ENCODE data around the gene MASP2. TPM values are rescaled to one million over a fixed set of nuclear protein-coding genes. Genes with fewer than 3 reads are reported as not detected.
"Not testable (repeated sequence)": the region's sequence is repeated elsewhere in the genome, so short reads cannot be mapped to it uniquely, and the experiment has no call there.

MASP2 gene
- total RNA-seq, 1 experiment from 2014 or later, result 0.50 TPM

DNA sequence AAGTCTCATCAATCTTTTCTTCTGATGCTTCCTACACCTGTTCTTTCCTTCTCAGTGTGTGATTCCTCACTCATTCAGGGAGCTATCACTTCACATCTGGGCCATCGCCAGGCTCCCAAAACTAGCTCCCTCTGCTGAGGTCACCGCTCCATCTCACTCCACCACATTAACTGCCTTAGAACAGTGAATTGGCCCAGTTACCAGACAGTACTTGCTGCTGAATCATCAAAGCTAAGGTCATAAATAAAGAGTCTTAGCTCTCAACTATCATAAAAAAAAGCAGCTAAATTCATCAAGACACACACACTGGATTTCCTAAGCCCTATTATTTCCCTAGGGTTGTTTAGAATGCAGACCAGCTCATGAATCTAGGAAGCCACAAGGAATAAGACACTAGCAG is 31.6 kb upstream of the MASP2 start:
- no peak overlapping the region for H3K4me3 Mint-ChIP-seq (ENCODE audit: unreplicated experiment)
- H3K4me3 ChIP-seq (ENCODE audit: low read depth, low read length), result no peak overlapping the region
- H3K36me3 Mint-ChIP-seq (ENCODE audit: insufficient read depth, unreplicated experiment), result peaks cover 63% of the 10 kb centered on the region
- DNase-seq, result no peak
- no peaks in the 10 kb centered on the region for H3K27me3 ChIP-seq (replicated peaks; ENCODE audit: control insufficient read depth, insufficient read depth, low read length)
- TF ChIP-seq, protein P1, sequence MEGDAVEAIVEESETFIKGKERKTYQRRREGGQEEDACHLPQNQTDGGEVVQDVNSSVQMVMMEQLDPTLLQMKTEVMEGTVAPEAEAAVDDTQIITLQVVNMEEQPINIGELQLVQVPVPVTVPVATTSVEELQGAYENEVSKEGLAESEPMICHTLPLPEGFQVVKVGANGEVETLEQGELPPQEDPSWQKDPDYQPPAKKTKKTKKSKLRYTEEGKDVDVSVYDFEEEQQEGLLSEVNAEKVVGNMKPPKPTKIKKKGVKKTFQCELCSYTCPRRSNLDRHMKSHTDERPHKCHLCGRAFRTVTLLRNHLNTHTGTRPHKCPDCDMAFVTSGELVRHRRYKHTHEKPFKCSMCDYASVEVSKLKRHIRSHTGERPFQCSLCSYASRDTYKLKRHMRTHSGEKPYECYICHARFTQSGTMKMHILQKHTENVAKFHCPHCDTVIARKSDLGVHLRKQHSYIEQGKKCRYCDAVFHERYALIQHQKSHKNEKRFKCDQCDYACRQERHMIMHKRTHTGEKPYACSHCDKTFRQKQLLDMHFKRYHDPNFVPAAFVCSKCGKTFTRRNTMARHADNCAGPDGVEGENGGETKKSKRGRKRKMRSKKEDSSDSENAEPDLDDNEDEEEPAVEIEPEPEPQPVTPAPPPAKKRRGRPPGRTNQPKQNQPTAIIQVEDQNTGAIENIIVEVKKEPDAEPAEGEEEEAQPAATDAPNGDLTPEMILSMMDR (IDR thresholded peaks at IDR 0.05; ENCODE audit: insufficient read depth in 1 of 2, low read depth in 1 of 2, low read length in 1 of 2, severe bottlenecking in 1 of 2, unreplicated experiment in 1 of 2), result no peak
- intact Hi-C loops (cut with micrococcal nuclease; ENCODE audit: unreplicated experiment), result no loop called here
- H3K27ac Mint-ChIP-seq (ENCODE audit: unreplicated experiment), result no peak overlapping the region
- peaks cover 2% of the 10 kb centered on the region; the same call in 1 of the 2 replicates for H3K36me3 ChIP-seq (ENCODE audit: control insufficient read depth, insufficient read depth, low read length)
- no peaks in the 10 kb centered on the region for H3K4me1 ChIP-seq
- no peaks in the 10 kb centered on the region for H3K27me3 Mint-ChIP-seq (ENCODE audit: insufficient read depth, unreplicated experiment)
- no peaks in the 10 kb centered on the region for H3K9me3 Mint-ChIP-seq (ENCODE audit: unreplicated experiment)
- H3K4me1 Mint-ChIP-seq (ENCODE audit: low read depth, unreplicated experiment), result no peaks in the 10 kb centered on the region
- no TSS peak for BruUV-seq (replicated peaks)
- ChIA-PET POLR2A (no interaction called here), CTCF (interaction anchor here (0.8 kb wide), 1 partner anchor 41 kb away, joined by 3 read pairs; no protein-coding TSS in a partner anchor)
- H3K9me3 ChIP-seq, result no peaks in the 10 kb centered on the region

DNA sequence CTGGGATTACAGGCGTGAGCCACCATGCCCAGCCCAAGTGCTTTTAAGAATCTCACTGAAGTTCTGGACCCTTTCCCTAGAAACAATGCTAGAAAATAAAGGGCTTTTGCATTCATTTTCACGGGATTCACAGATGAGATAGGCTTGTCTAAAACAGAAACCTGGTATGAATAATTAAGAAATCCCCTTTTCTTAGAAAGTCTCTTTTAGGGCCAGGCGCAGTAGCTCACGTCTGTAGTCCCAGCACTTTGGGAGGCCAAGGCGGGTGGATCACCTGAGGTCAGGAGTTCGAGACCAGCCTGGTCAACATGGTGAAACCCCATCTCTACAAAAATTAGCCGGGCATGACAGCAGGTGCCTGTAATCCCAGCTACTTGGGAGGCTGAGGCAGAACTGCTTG is 26.4 kb upstream of the MASP2 start:
- CTCF ChIA-PET; BruUV-seq (replicated peaks); H3K27ac Mint-ChIP-seq (ENCODE audit: unreplicated experiment); H3K4me1 ChIP-seq; H3K9me3 ChIP-seq; H3K4me1 Mint-ChIP-seq (ENCODE audit: low read depth, unreplicated experiment); H3K9me3 Mint-ChIP-seq (ENCODE audit: unreplicated experiment); H3K27me3 Mint-ChIP-seq (ENCODE audit: insufficient read depth, unreplicated experiment); intact Hi-C loops (cut with micrococcal nuclease; ENCODE audit: unreplicated experiment); H3K36me3 ChIP-seq (ENCODE audit: control insufficient read depth, insufficient read depth, low read length); H3K27me3 ChIP-seq (replicated peaks; ENCODE audit: control insufficient read depth, insufficient read depth, low read length); H3K4me3 ChIP-seq (ENCODE audit: low read depth, low read length); H3K4me3 Mint-ChIP-seq (ENCODE audit: unreplicated experiment); POLR2A ChIA-PET: not testable (repeated sequence)
- peaks cover 65% of the 10 kb centered on the region for H3K36me3 Mint-ChIP-seq (ENCODE audit: insufficient read depth, unreplicated experiment)
- peak in 1 of 2 experiments; percentile 2 for DNase-seq

DNA sequence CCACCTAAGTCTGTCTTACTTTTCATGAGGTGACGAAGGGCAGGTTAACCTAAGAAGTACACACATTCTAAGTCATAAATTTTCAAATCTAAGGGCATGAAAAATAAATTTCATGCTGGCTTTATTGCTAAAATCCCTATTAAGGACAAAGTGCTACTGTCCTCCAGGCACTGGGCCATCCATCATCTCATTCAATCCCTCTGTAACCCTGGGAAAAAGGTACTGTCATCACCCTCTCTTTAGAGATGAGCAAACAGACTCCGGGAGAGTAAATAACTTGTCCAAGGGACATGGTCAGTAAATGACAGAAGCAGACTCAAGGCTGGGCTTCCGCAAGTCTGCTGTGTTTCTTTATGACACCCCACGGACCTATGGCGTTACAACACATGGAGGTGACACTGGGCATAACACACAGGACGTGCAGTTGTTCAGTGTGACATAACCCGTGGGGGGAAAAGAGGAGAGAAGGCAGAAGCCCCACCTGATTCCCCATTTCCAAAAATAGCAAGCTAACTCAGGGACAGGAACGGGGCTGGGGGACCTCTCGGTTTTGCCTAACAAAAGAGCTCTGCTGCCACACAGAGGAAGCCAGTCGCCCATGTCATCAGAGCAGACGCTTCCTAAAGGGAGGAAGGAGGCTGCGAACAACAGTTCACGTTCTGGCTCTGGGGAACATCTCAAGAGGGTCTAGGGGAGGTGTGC is 25.3 kb upstream of the MASP2 start:
- H3K4me1 Mint-ChIP-seq (ENCODE audit: low read depth, unreplicated experiment), result no peaks in the 10 kb centered on the region
- Histone ChIP-seq H3K36me3 (ENCODE audit: control insufficient read depth, insufficient read depth, low read length) (peaks cover 3% of the 10 kb centered on the region; the same call in 1 of the 2 replicates), H3K27me3 (replicated peaks; ENCODE audit: control insufficient read depth, insufficient read depth, low read length) (no peaks in the 10 kb centered on the region), H3K4me3 (ENCODE audit: low read depth, low read length) (no peak overlapping the region), H3K4me1 (no peaks in the 10 kb centered on the region), H3K9me3 (no peaks in the 10 kb centered on the region)
- no peak overlapping the region for H3K4me3 Mint-ChIP-seq (ENCODE audit: unreplicated experiment)
- POLR2A ChIA-PET, result no interaction called here
- no TSS peak for BruUV-seq (replicated peaks)
- peaks cover 63% of the 10 kb centered on the region for H3K36me3 Mint-ChIP-seq (ENCODE audit: insufficient read depth, unreplicated experiment)
- no peaks in the 10 kb centered on the region for H3K27me3 Mint-ChIP-seq (ENCODE audit: insufficient read depth, unreplicated experiment)
- H3K9me3 Mint-ChIP-seq (ENCODE audit: unreplicated experiment), result no peaks in the 10 kb centered on the region
- CTCF ChIA-PET, result interaction anchor here (1.0 kb wide), 1 partner anchor 35 kb away, joined by 3 read pairs; no protein-coding TSS in a partner anchor
- TF ChIP-seq, protein P1 (IDR thresholded peaks at IDR 0.05; ENCODE audit: insufficient read depth in 1 of 2, low read depth in 1 of 2, low read length in 1 of 2, severe bottlenecking in 1 of 2, unreplicated experiment in 1 of 2), result no peak
- DNase-seq, result no peak
- intact Hi-C loops (cut with micrococcal nuclease; ENCODE audit: unreplicated experiment), result no loop called here
- H3K27ac Mint-ChIP-seq (ENCODE audit: unreplicated experiment), result no peak overlapping the region
